Psoas muscle (tissue), 8 donors: ENCODE results near the gene TOMM34. TPM values are rescaled to one million over a fixed set of nuclear protein-coding genes. Genes with fewer than 3 reads are reported as not detected.

Source experiments
- ATAC-seq, 4 donors: fragments of 200-7000 bp; cut with Tn5 transposase; one replicate each; pipeline ENCODE4 v1.9.1; 2020; ENCODE audit warnings: moderate library complexity in 3 of 4, mild to moderate bottlenecking in 2 of 4
- DNase-seq, 2 donors: peaks; one replicate each; pipeline ENCODE4 v3.0.0-alpha.2; 2020
- H3K27ac ChIP-seq: fragments of 200-600 bp; one replicate; pipeline ENCODE4 v1.8.0; 2022
- H3K27me3 ChIP-seq, 3 donors: fragments of 200-600 bp in 1 of 3; one replicate each; pipeline versions ENCODE4 v1.6.1 to v1.8.0; 2013 to 2022; ENCODE audit warnings: low read length in 2 of 3, mild to moderate bottlenecking in 2 of 3, moderate library complexity in 1 of 3; ENCODE audit not compliant: insufficient read depth in 3 of 3
- H3K36me3 ChIP-seq, 2 donors: fragments of 200-600 bp in 1 of 2; one replicate each; pipeline versions ENCODE4 v1.6.1 to v1.8.0; 2013 to 2022; ENCODE audit warnings: low read depth in 1 of 2, mild to moderate bottlenecking in 1 of 2, moderate library complexity in 1 of 2; ENCODE audit not compliant: insufficient read depth in 1 of 2
- H3K4me1 ChIP-seq: fragments of 200-600 bp; one replicate; pipeline ENCODE4 v1.8.0; 2022
- H3K4me3 ChIP-seq: fragments of 200-600 bp; one replicate; pipeline ENCODE4 v1.8.0; 2022; ENCODE audit warnings: mild to moderate bottlenecking
- H3K9me3 ChIP-seq: fragments of 200-600 bp; one replicate; pipeline ENCODE4 v1.8.0; 2022
- CTCF ChIP-seq: fragments of 200-600 bp; IDR thresholded peaks from one replicate; pipeline ENCODE4 v1.8.0; 2022; ENCODE audit warnings: antibody characterized with exemption
- WGBS, 3 donors: extraction: QIAGEN DNeasy Blood & Tissue Kit; methylation state at CpG; one replicate each; pipeline versions ENCODE4 v1.1.6 to v1.1.7; 2013; 5-methylcytosine and 5-hydroxymethylcytosine counted together
- intact Hi-C, 2 donors: fragments of 100-400 bp; cut with DNase I; formaldehyde crosslinking; loops; one replicate each; pipeline versions ENCODE4 v1.11.0 to v1.14.2; 2022
- polyA plus RNA-seq, 3 donors: library from polyadenylated mRNA; stranded (reverse); fragments of 200-250 nt; gene quantifications; one replicate each; pipeline ENCODE4 v1.2.3, GENCODE V29; 2013
- total RNA-seq, 4 donors: library from RNA; stranded (reverse); fragmentation: NEBNext Ultra II Directional in 2 of 4; extraction: Animal tissue kit (Norgen Biotek cat#: 25700) in 2 of 4; gene quantifications; one replicate each; pipeline versions ENCODE4 v1.2.1 to v1.2.4, GENCODE V29; 2021 to 2023
- donor health status: healthy with polysubstance abuse.
- donor health status: DM: no; HTN: no; CAD: no; lungs with moderate emphysema.
- donor health status: Bipolar disorder and iron deficiency.
- donor health status: healthy.
- donor health status: DM: yes; HTN: yes; CAD: no.
- donor health status: DM: no; HTN: no; CAD: no.
- donor health status: DM: no; HTN: no; CAD: no.
- donor health status: DM: yes; HTN: yes; CAD: no.

The TOMM34 gene
- total and polyA plus RNA-seq, 7 donors = 9.6 to 38.0 (median 17.6) TPM

GRCh38 chr20:44966030-44966961, 6.1 kb upstream of the TOMM34 start, which contains the start of gene STK4:
TSS of gene STK4 (plus strand) at chr20:44966512. CDS start at chr20:44966569, 57 bp downstream.
- no peaks in the 10 kb centered on the region for H3K9me3 ChIP-seq
- intact Hi-C loops = no loop called here
- 1% methylated on average over 67 to 68 of the region's 68 CpGs for WGBS, 3 donors

GRCh38 chr20:44965651-44966029, 5.4 kb upstream of the TOMM34 start:
- Histone ChIP-seq H3K27me3 (no peaks in the 10 kb centered on the region), H3K4me3 (peak overlapping the region; percentile 95), H3K9me3 (no peaks in the 10 kb centered on the region), H3K27ac (peak overlapping the region; percentile 94), H3K36me3 (no peaks in the 10 kb centered on the region), H3K4me1 (peaks cover 12% of the 10 kb centered on the region)
- no peak for DNase-seq
- intact Hi-C loops = no loop called here
- WGBS, 3 donors = 43 to 46% (median 46%) methylated on average over 5 of the region's 5 CpGs
- no peak for ATAC-seq
- TF ChIP-seq CTCF = no peak

More at GRCh38 chr20:44966030-44966961, 6.1 kb upstream of the TOMM34 start, which contains the start of gene STK4:
- H3K27me3 ChIP-seq = no peaks in the 10 kb centered on the region
- peaks cover 9% of the 10 kb centered on the region for H3K4me1 ChIP-seq
- peak; percentile 44 for TF ChIP-seq CTCF
- H3K27ac ChIP-seq = peak within 1 kb of the TSS; percentile 94
- peak; percentile 93 to 95 for DNase-seq
- no peaks in the 10 kb centered on the region for H3K36me3 ChIP-seq
- peak; percentile 98 to 99 (median 98) for ATAC-seq
- peak within 1 kb of the TSS; percentile 95 for H3K4me3 ChIP-seq

DNA sequence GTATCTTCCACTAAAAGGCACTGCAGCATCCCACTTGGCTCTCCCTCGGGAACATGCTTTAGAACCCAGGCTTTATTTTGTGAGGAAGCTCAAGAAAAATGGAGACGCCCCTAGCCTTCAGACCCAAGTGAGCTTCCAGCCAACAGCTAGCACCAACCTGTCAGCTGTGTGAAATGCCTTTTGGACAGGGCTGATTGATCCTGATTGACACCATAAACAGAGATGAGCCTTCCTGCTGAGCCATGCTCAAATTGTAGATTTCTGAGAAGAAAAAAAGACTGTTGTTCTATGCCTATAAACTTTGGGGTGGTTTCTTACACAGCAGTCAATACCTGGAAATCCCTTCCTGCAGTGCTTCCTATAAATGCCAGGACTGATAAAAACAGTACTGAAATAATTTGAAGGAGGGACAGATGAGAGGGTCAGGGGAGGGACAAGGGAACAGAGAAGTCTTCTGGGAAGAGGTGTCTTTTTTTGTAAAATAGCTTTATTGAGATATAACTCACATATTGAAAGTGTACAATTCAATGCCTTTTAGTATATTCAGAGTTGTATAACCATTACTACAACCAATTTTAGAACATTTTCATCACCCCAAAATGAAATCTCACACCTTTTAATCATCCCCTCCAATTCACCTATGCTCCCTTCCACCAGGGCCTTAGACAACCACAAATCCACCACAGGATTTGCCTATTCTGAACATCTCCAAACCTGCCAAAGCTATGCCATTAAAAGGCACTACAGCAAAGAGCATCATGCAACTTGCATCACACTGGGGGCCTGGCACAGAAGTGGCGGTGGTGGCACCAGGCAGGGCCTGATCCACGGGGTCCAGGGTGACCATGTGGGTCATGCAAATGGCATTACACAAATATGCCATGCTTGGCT, 3.4 kb upstream of the TOMM34 start:
- Histone ChIP-seq H3K9me3 (no peaks in the 10 kb centered on the region), H3K4me1 (peaks cover 22% of the 10 kb centered on the region), H3K27ac (no peak overlapping the region), H3K36me3 (no peaks in the 10 kb centered on the region), H3K27me3 (no peaks in the 10 kb centered on the region), H3K4me3 (no peak overlapping the region)
- DNase-seq (no peak), ATAC-seq (no peak)
- no peak for TF ChIP-seq CTCF
- WGBS, 3 donors = 64 to 78% (median 67%) methylated on average over 4 of the region's 4 CpGs
- intact Hi-C loops = loop anchor here in 1 of 2 donors (5.0 kb wide), 1 partner anchor 76 kb away; the partner anchor contains the start of gene YWHAB

DNA sequence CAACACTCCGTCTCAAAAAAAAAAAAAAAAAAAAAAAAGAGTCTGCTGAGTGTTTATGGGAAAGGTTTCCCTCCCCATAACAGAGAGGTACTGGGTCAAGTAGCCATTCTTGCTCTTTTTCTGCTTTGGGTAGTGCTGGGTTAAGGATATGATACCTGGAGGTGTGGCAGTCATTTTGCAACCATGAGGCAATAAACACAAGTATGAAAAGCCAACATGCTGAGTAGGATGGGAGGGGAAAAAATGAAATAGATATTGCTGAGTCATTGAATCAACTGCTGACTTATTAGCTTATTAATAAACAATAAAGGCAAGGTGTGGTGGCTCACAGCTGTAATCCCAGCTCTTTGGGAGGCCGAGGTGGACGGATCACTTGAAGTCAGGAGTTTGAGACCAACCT, 2.3 kb upstream of the TOMM34 start:
- Histone ChIP-seq H3K9me3 (no peaks in the 10 kb centered on the region), H3K4me3 (no peak overlapping the region), H3K27me3 (no peaks in the 10 kb centered on the region), H3K27ac (no peak overlapping the region), H3K36me3 (peaks cover 0 to 4% of the 10 kb centered on the region in 2 donors), H3K4me1 (peaks cover 18% of the 10 kb centered on the region)
- DNase-seq (no peak), ATAC-seq (no peak)
- 84 to 98% (median 88%) methylated on average over 3 of the region's 3 CpGs for WGBS, 3 donors
- no peak for TF ChIP-seq CTCF
- intact Hi-C loops = loop anchor here in 1 of 2 donors (5.0 kb wide), 1 partner anchor 75 kb away; the partner anchor contains the start of gene YWHAB
